ENCODE measurements around the gene TSPO.

The TSPO gene

GRCh38 chr22:43131773-43132501 is 19.4 kb upstream of the TSPO start:
- DNase-seq (ENCODE audit: low spot score), result no peak
- TF ChIP-seq CTCF (IDR thresholded peaks at IDR 0.05; ENCODE audit: extremely low read depth, insufficient read depth, missing control alignments), result no peak
- in situ Hi-C loops (cut with MboI; ENCODE audit: low pct_unique_long_range_greater_than_20kb, low sequenced_read_pairs, unreplicated experiment), result no loop called here

GRCh38 chr22:43133401-43133800 is 18.0 kb upstream of the TSPO start:
- DNase-seq (ENCODE audit: low spot score), result no peak
- TF ChIP-seq CTCF (IDR thresholded peaks at IDR 0.05; ENCODE audit: extremely low read depth, insufficient read depth, missing control alignments), result no peak
- in situ Hi-C loops (cut with MboI; ENCODE audit: low pct_unique_long_range_greater_than_20kb, low sequenced_read_pairs, unreplicated experiment), result no loop called here

GRCh38 chr22:43134553-43134952 is 16.8 kb upstream of the TSPO start:
- no peak for DNase-seq (ENCODE audit: low spot score)
- TF ChIP-seq CTCF (IDR thresholded peaks at IDR 0.05; ENCODE audit: extremely low read depth, insufficient read depth, missing control alignments), result no peak
- in situ Hi-C loops (cut with MboI; ENCODE audit: low pct_unique_long_range_greater_than_20kb, low sequenced_read_pairs, unreplicated experiment), result no loop called here

- no peak for TF ChIP-seq CTCF (IDR thresholded peaks at IDR 0.05; ENCODE audit: extremely low read depth, insufficient read depth, missing control alignments)
- DNase-seq (ENCODE audit: low spot score), result no peak
- in situ Hi-C loops (cut with MboI; ENCODE audit: low pct_unique_long_range_greater_than_20kb, low sequenced_read_pairs, unreplicated experiment), result no loop called here
Measured at GRCh38 chr22:43135565-43135964, 15.8 kb upstream of the TSPO start.

GRCh38 chr22:43136255-43136654 is 15.1 kb upstream of the TSPO start:
- in situ Hi-C loops (cut with MboI; ENCODE audit: low pct_unique_long_range_greater_than_20kb, low sequenced_read_pairs, unreplicated experiment), result no loop called here
- DNase-seq (ENCODE audit: low spot score), result peak; percentile 83
- TF ChIP-seq CTCF (IDR thresholded peaks at IDR 0.05; ENCODE audit: extremely low read depth, insufficient read depth, missing control alignments), result peak; percentile 83

- in situ Hi-C loops (cut with MboI; ENCODE audit: low pct_unique_long_range_greater_than_20kb, low sequenced_read_pairs, unreplicated experiment), result no loop called here
- no peak for DNase-seq (ENCODE audit: low spot score)
- no peak for TF ChIP-seq CTCF (IDR thresholded peaks at IDR 0.05; ENCODE audit: extremely low read depth, insufficient read depth, missing control alignments)
Measured at GRCh38 chr22:43136801-43137200, 14.6 kb upstream of the TSPO start.
